T-helper 1 cell treated with Interleukin-12 subunit alpha and Interleukin-12 subunit beta and Interleukin-4 antibody, amounts not matched to agents 30 μg/mL and 1 μg/mL, for 36 hours (primary cell): Measurements from ENCODE around the gene GLT6D1.
"Not testable (repeated sequence)": the region's sequence is repeated elsewhere in the genome, so short reads cannot be mapped to it uniquely, and the experiment has no call there.

Experiments used
- H3K27ac Mint-ChIP-seq: one replicate; pipeline ENCODE4 v1.8.0; 2021; ENCODE audit warnings: mild to moderate bottlenecking, mixed read lengths
- H3K27me3 Mint-ChIP-seq: one replicate; pipeline ENCODE4 v1.8.0; 2021; ENCODE audit warnings: low read depth, mixed read lengths
- H3K36me3 Mint-ChIP-seq: one replicate; pipeline ENCODE4 v1.8.0; 2021; ENCODE audit warnings: low read depth, mixed read lengths
- H3K4me1 Mint-ChIP-seq: one replicate; pipeline ENCODE4 v1.8.0; 2021; ENCODE audit warnings: low read depth, mixed read lengths
- H3K4me3 Mint-ChIP-seq: one replicate; pipeline ENCODE4 v1.8.0; 2021; ENCODE audit warnings: mild to moderate bottlenecking, moderate library complexity, mixed read lengths
- H3K9me3 Mint-ChIP-seq: one replicate; pipeline ENCODE4 v1.8.0; 2021; ENCODE audit warnings: mixed read lengths

Gene GLT6D1

GRCh38 chr9:135670721-135671590, 31.6 kb upstream of the GLT6D1 start:
- Mint-ChIP-seq H3K9me3 (no peaks in the 10 kb centered on the region), H3K27me3 (no peaks in the 10 kb centered on the region)

GRCh38 chr9:135669616-135670285, 30.4 kb upstream of the GLT6D1 start:
- no peaks in the 10 kb centered on the region for H3K9me3 Mint-ChIP-seq
- no peak overlapping the region for H3K4me3 Mint-ChIP-seq
- no peaks in the 10 kb centered on the region for H3K4me1 Mint-ChIP-seq
- H3K27me3 Mint-ChIP-seq: no peaks in the 10 kb centered on the region
- no peaks in the 10 kb centered on the region for H3K36me3 Mint-ChIP-seq
- H3K27ac Mint-ChIP-seq: no peak overlapping the region

More at GRCh38 chr9:135670721-135671590, 31.6 kb upstream of the GLT6D1 start:
- H3K27ac Mint-ChIP-seq: no peak overlapping the region
- no peaks in the 10 kb centered on the region for H3K4me1 Mint-ChIP-seq
- no peak overlapping the region for H3K4me3 Mint-ChIP-seq
- no peaks in the 10 kb centered on the region for H3K36me3 Mint-ChIP-seq

- H3K36me3 Mint-ChIP-seq, H3K27me3 Mint-ChIP-seq, H3K4me1 Mint-ChIP-seq, H3K4me3 Mint-ChIP-seq, H3K9me3 Mint-ChIP-seq, H3K27ac Mint-ChIP-seq: not testable (repeated sequence)
Measured at GRCh38 chr9:135669018-135669417, 29.7 kb upstream of the GLT6D1 start.

- Mint-ChIP-seq H3K4me3 (no peak overlapping the region), H3K27ac (no peak overlapping the region), H3K36me3 (no peaks in the 10 kb centered on the region), H3K9me3 (no peaks in the 10 kb centered on the region), H3K27me3 (no peaks in the 10 kb centered on the region), H3K4me1 (no peaks in the 10 kb centered on the region)
Measured at GRCh38 chr9:135667463-135668001, 28.2 kb upstream of the GLT6D1 start.

GRCh38 chr9:135666534-135667462, 27.5 kb upstream of the GLT6D1 start:
- Mint-ChIP-seq H3K4me3 (no peak overlapping the region), H3K27me3 (no peaks in the 10 kb centered on the region), H3K36me3 (no peaks in the 10 kb centered on the region), H3K9me3 (no peaks in the 10 kb centered on the region), H3K27ac (no peak overlapping the region), H3K4me1 (no peaks in the 10 kb centered on the region)

GRCh38 chr9:135665795-135666189, 26.5 kb upstream of the GLT6D1 start:
- Mint-ChIP-seq H3K27ac (no peak overlapping the region), H3K4me3 (no peak overlapping the region), H3K9me3 (no peaks in the 10 kb centered on the region), H3K27me3 (no peaks in the 10 kb centered on the region), H3K4me1 (no peaks in the 10 kb centered on the region), H3K36me3 (no peaks in the 10 kb centered on the region)

GRCh38 chr9:135664801-135665794, 25.8 kb upstream of the GLT6D1 start:
- Mint-ChIP-seq H3K27me3 (no peaks in the 10 kb centered on the region), H3K27ac (no peak overlapping the region), H3K4me3 (no peak overlapping the region), H3K36me3 (no peaks in the 10 kb centered on the region), H3K9me3 (no peaks in the 10 kb centered on the region), H3K4me1 (no peaks in the 10 kb centered on the region)

- H3K4me1 Mint-ChIP-seq: no peaks in the 10 kb centered on the region
- no peaks in the 10 kb centered on the region for H3K9me3 Mint-ChIP-seq
- no peak overlapping the region for H3K4me3 Mint-ChIP-seq
- H3K27ac Mint-ChIP-seq: no peak overlapping the region
- no peaks in the 10 kb centered on the region for H3K27me3 Mint-ChIP-seq
- no peaks in the 10 kb centered on the region for H3K36me3 Mint-ChIP-seq
Measured at GRCh38 chr9:135664266-135664665, 24.9 kb upstream of the GLT6D1 start.

- Mint-ChIP-seq H3K4me1 (no peaks in the 10 kb centered on the region), H3K36me3 (no peaks in the 10 kb centered on the region), H3K27ac (no peak overlapping the region)
Measured at GRCh38 chr9:135663857-135664256, 24.5 kb upstream of the GLT6D1 start.

GRCh38 chr9:135663451-135663770, 24.1 kb upstream of the GLT6D1 start:
- Mint-ChIP-seq H3K36me3 (no peaks in the 10 kb centered on the region), H3K27me3 (no peaks in the 10 kb centered on the region), H3K9me3 (no peaks in the 10 kb centered on the region), H3K4me1 (no peaks in the 10 kb centered on the region), H3K4me3 (no peak overlapping the region), H3K27ac (no peak overlapping the region)

More at GRCh38 chr9:135663857-135664256, 24.5 kb upstream of the GLT6D1 start:
- Mint-ChIP-seq H3K27me3 (no peaks in the 10 kb centered on the region), H3K4me3 (no peak overlapping the region), H3K9me3 (no peaks in the 10 kb centered on the region)

- no peaks in the 10 kb centered on the region for H3K36me3 Mint-ChIP-seq
- no peaks in the 10 kb centered on the region for H3K27me3 Mint-ChIP-seq
- no peak within 1 kb of the TSS for H3K4me3 Mint-ChIP-seq
- H3K9me3 Mint-ChIP-seq: no peaks in the 10 kb centered on the region
- H3K4me1 Mint-ChIP-seq: no peaks in the 10 kb centered on the region
- H3K27ac Mint-ChIP-seq: no peak within 1 kb of the TSS
Measured at GRCh38 chr9:135662758-135663450, 23.6 kb upstream of the GLT6D1 start, which contains the start of gene LCN9. Gene LCN9, plus strand, starts transcription at chr9:135663309. Its CDS starts 13 bp downstream, at chr9:135663322.

GRCh38 chr9:135661816-135662560, 22.6 kb upstream of the GLT6D1 start:
- Mint-ChIP-seq H3K36me3 (no peaks in the 10 kb centered on the region), H3K4me3 (no peak overlapping the region), H3K4me1 (no peaks in the 10 kb centered on the region), H3K27me3 (no peaks in the 10 kb centered on the region), H3K27ac (no peak overlapping the region), H3K9me3 (no peaks in the 10 kb centered on the region)
